GM18858 (cell line): ENCODE results near the gene DAZ3.
"Not testable (repeated sequence)": the region's sequence is repeated elsewhere in the genome, so short reads cannot be mapped to it uniquely, and the experiment has no call there.

ENCODE experiments used
- ATAC-seq: cut with Tn5 transposase; IDR thresholded peaks from one replicate; pipeline ENCODE4 v1.9.1; 2021; ENCODE audit not compliant: unreplicated experiment

DAZ3 gene, protein sequence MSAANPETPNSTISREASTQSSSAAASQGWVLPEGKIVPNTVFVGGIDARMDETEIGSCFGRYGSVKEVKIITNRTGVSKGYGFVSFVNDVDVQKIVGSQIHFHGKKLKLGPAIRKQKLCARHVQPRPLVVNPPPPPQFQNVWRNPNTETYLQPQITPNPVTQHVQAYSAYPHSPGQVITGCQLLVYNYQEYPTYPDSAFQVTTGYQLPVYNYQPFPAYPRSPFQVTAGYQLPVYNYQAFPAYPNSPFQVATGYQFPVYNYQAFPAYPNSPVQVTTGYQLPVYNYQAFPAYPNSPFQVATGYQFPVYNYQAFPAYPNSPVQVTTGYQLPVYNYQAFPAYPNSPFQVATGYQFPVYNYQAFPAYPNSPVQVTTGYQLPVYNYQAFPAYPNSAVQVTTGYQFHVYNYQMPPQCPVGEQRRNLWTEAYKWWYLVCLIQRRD

DNA sequence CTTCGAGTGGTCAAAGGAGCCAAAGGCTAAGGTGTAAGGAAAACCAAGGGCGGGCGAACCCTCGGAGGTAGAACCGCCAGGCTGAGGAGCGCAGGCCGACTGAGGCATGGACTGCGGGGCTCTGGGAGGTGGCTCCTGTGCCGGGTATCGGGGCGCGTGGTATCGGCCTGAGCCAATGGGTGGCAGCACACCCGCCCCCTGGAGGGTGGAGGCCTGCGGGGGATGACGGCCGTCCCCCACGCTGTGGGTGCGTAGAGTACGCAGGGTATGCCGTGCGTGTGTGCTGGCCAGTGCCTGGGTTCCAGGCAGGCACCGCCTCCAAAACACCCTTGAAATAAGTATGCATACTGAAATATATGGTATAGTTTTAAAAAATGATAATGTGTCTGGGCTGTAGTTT is at the start of gene DAZ3:
Gene DAZ3, minus strand, starts transcription at position 101 of the 400 bp plus-strand sequence. CDS start 208 bp downstream, outside the sequence.
- ATAC-seq, result not testable (repeated sequence)

DNA sequence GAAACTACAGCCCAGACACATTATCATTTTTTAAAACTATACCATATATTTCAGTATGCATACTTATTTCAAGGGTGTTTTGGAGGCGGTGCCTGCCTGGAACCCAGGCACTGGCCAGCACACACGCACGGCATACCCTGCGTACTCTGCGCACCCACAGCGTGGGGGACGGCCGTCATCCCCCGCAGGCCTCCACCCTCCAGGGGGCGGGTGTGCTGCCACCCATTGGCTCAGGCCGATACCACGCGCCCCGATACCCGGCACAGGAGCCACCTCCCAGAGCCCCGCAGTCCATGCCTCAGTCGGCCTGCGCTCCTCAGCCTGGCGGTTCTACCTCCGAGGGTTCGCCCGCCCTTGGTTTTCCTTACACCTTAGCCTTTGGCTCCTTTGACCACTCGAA is 20.4 kb upstream of the DAZ3 start, which contains the start of gene DAZ4:
Gene DAZ4, plus strand, starts transcription at position 301 of the 400 bp plus-strand sequence. CDS start 208 bp downstream, outside the sequence.
- not testable (repeated sequence) for ATAC-seq

DNA sequence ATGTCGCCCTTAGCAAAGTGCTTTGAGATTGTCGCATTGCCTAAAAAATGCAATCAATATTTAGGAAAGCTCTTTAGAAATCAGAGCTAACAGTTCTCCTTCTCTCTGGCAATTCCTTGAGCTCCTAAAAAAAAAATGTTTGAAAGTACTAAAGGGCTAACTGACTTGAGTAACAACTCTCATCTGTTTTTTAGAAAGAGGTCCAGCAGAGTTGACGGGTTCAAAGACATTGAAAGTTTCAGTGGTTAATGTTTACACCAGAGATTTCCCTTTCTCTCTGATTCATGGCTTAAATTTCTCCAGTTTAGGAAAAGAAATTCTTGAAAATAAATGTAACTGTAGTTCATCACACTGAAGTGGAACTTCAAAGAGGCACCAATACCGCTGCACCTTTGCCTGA is 11.9 kb upstream of the DAZ3 start:
- not testable (repeated sequence) for ATAC-seq

DNA sequence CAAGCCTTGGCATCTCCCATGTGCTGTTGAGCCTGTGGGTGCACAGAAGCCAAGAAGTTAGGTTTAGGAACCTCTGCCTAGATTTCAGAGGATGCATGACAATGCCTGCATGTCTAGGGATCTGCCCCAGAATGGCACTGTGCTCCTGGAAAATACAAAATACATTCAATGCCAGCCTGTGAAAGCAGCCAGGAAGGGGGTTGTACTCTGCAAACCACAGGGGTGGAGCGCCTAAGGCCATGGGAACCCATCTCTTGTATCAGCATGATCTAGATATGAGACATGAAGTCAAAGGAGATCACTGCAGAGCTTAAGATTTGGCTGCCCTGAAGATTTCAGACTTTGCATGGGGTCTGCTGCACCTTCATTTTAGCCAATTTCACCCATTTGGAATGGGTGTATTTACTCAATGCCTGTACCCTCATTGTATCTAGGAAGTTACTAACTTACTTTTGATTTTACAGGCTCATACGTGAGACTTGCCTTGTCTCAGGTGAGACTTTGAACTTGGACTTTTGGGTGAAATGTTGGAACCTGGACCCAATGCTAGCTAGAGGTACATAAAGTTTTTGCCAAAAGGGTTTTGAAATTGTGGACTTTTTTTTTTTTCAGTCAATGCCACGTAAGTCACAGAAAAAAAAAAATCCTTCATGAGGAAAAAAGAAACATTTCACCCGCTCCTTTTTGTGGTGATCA is 11.1 kb upstream of the DAZ3 start:
- ATAC-seq, result not testable (repeated sequence)

DNA sequence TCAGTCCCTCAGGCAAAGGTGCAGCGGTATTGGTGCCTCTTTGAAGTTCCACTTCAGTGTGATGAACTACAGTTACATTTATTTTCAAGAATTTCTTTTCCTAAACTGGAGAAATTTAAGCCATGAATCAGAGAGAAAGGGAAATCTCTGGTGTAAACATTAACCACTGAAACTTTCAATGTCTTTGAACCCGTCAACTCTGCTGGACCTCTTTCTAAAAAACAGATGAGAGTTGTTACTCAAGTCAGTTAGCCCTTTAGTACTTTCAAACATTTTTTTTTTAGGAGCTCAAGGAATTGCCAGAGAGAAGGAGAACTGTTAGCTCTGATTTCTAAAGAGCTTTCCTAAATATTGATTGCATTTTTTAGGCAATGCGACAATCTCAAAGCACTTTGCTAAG is 8.6 kb upstream of the DAZ3 start:
- not testable (repeated sequence) for ATAC-seq
